Activated CD4-positive, CD25-positive, alpha-beta regulatory T cell (primary cell): ENCODE results near the gene ALG1L2.
"Not testable (repeated sequence)": the region's sequence is repeated elsewhere in the genome, so short reads cannot be mapped to it uniquely, and the experiment has no call there.

Experiments
- DNase-seq, 4 experiments: peaks; one replicate each; lab custom pipeline; 2025; lab: John Stamatoyannopoulos, UW

ALG1L2 gene

GRCh38 chr3:130122891-130123775 lies 41.5 kb downstream of the ALG1L2 start:
- not testable (repeated sequence) for DNase-seq

- DNase-seq = not testable (repeated sequence)
Measured at GRCh38 chr3:130125406-130125805, 43.8 kb downstream of the ALG1L2 start.

GRCh38 chr3:130136337-130136736 lies 54.7 kb downstream of the ALG1L2 start:
- DNase-seq = not testable (repeated sequence)

GRCh38 chr3:130137685-130138084 lies 56.1 kb downstream of the ALG1L2 start:
- not testable (repeated sequence) for DNase-seq

GRCh38 chr3:130138992-130139391 lies 57.4 kb downstream of the ALG1L2 start:
- not testable (repeated sequence) for DNase-seq

- DNase-seq = not testable (repeated sequence)
Measured at GRCh38 chr3:130140756-130141155, 59.1 kb downstream of the ALG1L2 start.

- not testable (repeated sequence) for DNase-seq
Measured at GRCh38 chr3:130143648-130144327, 62.2 kb downstream of the ALG1L2 start.

GRCh38 chr3:130144328-130144650 lies 62.7 kb downstream of the ALG1L2 start:
- DNase-seq = not testable (repeated sequence)

GRCh38 chr3:130145456-130145855 lies 63.8 kb downstream of the ALG1L2 start:
- not testable (repeated sequence) for DNase-seq

- DNase-seq = not testable (repeated sequence)
Measured at GRCh38 chr3:130146465-130146864, 64.8 kb downstream of the ALG1L2 start.
